SK-N-MC (cell line): ENCODE data around the gene TMEM123.

Experiments
- DNase-seq: peaks from one replicate; pipeline ENCODE4 v3.0.0-alpha.2; 2011; ENCODE audit warnings: low read depth, low spot score
- H3K27ac ChIP-seq: fragments of 200-600 bp; sonication (generic); 2 replicates; pipeline ENCODE4 v1.5.1; 2016; ENCODE audit warnings: mixed run types
- H3K36me3 ChIP-seq: fragments of 200-600 bp; sonication (generic); 2 replicates; pipeline ENCODE4 v1.6.1; 2017; ENCODE audit warnings: antibody characterized with exemption, low read length, mixed read lengths; ENCODE audit not compliant: insufficient read depth
- H3K4me3 ChIP-seq: fragments of 200-600 bp; sonication (generic); 2 replicates; pipeline ENCODE4 v1.5.1; 2016
- H3K9ac ChIP-seq: fragments of 200-600 bp; sonication (generic); 2 replicates; pipeline ENCODE4 v1.8.0; 2017; ENCODE audit warnings: mixed run types, mixed read lengths; ENCODE audit not compliant: insufficient read length
- H3K9me3 ChIP-seq: fragments of 200-600 bp; sonication (generic); 2 replicates; pipeline ENCODE4 v1.6.1; 2017; ENCODE audit warnings: low read depth, mild to moderate bottlenecking, antibody characterized with exemption, low read length, moderate library complexity, mixed read lengths
- EZH2 ChIP-seq: fragments of 200-600 bp; sonication (generic); IDR thresholded peaks from one replicate; pipeline ENCODE4 v1.6.1; 2017; ENCODE audit warnings: antibody characterized with exemption
- FOXP2 ChIP-seq: optimal IDR thresholded peaks from 2 replicates; pipeline ENCODE3; 2011; ENCODE audit warnings: mild to moderate bottlenecking, moderate library complexity; ENCODE audit not compliant: insufficient read depth; ENCODE audit errors: extremely low read length, control extremely low read depth
- POLR2AphosphoS5 ChIP-seq: IDR thresholded peaks from 2 replicates; pipeline ENCODE4 v1.6.1; 2012; ENCODE audit warnings: mild to moderate bottlenecking, low read depth, low read length, borderline replicate concordance

TMEM123 gene

DNA sequence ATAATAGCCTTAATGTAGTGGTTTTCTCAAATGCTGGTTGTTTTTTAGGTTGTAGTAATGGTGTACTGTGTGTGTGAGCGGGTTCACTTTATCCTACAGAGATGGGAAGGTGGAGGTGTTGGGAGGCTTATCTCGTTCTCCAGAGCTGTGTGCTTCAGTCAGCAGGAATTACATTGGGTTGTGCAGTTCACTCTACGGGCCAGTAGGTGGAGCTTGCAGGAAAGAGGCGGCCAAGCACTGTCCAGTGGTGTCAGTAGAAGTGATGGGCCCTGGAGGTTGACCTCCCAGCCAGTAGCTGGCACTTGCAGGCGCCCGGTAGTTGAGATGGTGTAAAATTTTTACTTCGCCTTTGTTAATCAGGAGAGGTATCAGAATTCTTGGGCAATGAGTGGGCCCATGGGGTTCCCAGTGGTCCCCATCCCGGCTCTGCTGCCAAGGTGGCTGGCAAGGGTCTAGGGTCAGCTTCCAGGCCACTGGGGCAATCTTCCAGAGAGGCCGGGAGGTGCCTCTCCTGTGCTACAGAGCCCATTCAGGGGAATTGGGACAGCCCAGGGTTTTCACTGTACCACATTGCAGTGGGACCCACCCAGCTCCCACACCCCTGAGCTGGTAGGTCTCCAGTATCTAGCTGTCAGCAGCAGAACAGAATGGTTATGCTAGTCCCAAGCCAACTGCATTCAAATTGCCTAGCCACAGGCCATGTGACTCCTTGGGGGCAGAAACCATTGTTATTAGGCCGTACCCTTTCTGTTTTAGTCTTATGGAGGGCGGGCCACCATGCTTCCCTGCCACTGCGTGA is 61.7 kb downstream of the TMEM123 start:
- Histone ChIP-seq H3K27ac (no peak overlapping the region), H3K36me3 (peaks cover 31% of the 10 kb centered on the region), H3K4me3 (no peak overlapping the region), H3K9me3 (no peaks in the 10 kb centered on the region), H3K9ac (no peak overlapping the region)
- DNase-seq, result no peak
- no peak for TF ChIP-seq EZH2
- no peak for TF ChIP-seq FOXP2
- TF ChIP-seq POLR2AphosphoS5, result no peak

DNA sequence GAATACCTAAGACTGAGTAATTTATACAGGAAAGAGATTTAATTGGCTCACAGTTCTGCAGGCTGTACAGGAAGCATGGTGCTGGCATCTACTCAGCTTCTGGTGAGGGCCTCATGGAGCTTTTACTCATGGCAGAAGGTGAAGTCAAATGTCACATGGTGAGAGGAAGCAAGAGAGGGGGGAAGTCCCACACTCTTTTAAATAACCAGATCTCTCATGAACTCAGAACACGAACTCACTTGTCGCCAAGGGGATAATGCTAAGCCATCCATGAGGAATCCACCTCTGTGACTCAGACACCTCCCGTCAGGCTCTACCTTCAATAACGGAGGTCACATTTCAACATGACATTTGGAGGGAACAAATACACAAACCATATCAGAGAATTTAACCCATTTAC is 63.3 kb downstream of the TMEM123 start:
- Histone ChIP-seq H3K9ac (no peak overlapping the region), H3K9me3 (no peaks in the 10 kb centered on the region), H3K27ac (no peak overlapping the region), H3K4me3 (no peak overlapping the region), H3K36me3 (peaks cover 22% of the 10 kb centered on the region)
- DNase-seq, result no peak
- TF ChIP-seq FOXP2, result no peak
- TF ChIP-seq EZH2, result no peak

DNA sequence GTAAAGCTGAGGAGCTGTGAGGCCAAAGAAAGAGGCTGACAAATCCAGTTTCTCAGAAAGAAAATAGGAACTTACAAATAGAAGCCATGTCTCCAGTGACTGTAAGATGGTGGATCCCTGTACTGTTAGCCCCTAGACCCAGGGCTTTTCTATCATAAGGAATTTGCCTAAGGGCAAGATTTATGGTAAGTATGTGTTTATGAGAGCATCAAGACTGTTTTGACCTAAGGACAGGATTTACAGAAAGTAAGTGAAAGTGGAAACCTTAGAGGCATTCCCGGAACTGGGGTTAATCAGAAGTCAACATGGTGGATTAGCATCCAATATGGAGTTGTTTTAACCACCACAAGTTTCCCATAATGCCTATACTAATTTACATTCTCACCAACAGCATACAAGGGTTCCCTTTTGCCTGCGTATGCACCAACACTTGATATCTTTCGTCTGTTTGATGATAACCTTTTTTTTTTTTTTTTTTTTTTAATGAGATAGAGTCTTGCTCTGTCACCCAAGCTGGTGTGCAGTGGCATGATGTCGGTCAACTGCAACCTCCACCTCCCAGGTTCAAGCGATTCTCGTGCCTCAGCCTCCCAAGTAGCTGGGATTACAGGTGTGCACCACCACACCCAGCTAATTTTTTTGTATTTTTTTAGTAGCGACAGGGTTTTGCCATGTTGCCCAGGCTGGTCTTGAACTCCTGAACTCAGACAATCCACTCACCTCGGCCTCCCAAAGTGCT is 65.4 kb downstream of the TMEM123 start:
- DNase-seq, result no peak
- no peak overlapping the region for H3K27ac ChIP-seq
- no peak overlapping the region for H3K9ac ChIP-seq
- H3K4me3 ChIP-seq, result no peak overlapping the region
- H3K36me3 ChIP-seq, result peaks cover 18% of the 10 kb centered on the region
- no peak for TF ChIP-seq EZH2
- TF ChIP-seq FOXP2, result no peak
- TF ChIP-seq POLR2AphosphoS5, result no peak
- H3K9me3 ChIP-seq, result no peaks in the 10 kb centered on the region

DNA sequence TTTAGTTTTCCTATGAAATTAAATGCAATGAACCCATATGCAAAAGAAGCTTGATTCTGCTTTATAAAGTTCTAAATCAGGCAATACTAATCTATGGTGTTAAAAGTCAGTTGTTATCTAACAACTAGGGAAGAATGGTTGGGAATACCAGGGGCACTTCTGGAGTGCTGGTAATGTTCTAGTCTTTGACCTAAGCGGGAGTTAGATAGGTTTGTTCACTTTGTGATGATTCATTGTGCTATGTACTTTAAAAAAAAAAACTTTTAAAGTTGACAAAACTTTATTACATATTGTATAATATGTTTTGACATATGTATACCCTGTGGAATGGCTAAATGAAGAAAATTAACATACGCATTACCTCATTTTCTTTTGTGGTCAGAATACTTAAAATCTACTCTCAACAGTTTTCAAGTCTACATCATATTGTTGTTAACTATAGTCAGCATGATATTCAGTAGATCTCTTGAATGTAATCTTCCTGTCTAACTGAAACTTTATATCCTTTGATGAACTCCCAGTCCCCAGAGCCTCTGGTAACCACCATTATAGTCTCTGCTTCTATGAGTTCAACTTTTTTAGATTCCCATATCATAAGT is 66.3 kb downstream of the TMEM123 start:
- no peak for TF ChIP-seq EZH2
- H3K27ac ChIP-seq, result no peak overlapping the region
- DNase-seq, result no peak
- no peak overlapping the region for H3K4me3 ChIP-seq
- H3K9ac ChIP-seq, result no peak overlapping the region
- H3K36me3 ChIP-seq, result peaks cover 18% of the 10 kb centered on the region
- no peaks in the 10 kb centered on the region for H3K9me3 ChIP-seq

DNA sequence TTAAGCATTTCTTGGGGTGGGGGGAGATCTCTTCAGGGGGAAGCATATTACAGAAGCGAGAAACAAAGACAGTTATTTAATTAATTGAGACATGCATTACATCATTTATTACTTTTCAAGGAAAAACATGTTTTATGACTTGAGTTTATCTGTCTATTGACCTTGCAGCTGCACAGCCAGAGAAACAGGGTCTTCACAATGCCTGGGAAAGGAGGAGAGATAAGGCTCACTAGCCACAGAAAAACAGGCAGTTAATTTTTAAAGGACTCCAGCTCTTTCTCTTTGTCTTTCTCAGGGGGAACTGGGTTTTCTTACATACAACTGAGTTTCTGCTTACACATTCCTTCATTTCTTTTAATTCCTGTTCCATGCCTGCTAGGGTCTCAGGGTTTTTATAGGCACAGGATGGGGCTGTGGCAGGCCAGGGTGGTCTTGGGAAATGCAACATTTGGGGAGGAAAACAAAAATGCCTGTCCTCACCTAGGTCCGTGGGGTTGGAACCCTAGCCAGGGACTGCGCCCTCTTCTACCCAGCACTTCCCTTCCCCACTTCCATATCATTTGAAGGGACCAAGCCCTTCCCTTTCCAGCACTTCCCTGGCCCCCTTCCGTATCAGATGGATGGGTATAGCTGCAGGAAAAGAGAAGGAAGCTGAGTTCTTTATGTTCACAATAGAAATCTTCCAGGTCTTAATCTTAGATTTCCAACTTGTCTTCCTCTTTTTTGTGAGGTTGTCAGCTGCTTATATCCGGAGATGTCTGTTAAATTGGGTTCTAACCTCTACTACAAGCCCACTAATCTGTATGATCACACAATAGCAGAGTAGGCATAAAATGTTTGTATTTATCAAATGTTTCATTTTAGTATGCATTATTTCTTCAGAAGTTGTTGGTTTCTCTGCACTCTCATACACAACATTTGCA is 67.2 kb downstream of the TMEM123 start:
- H3K27ac ChIP-seq, result no peak overlapping the region
- H3K36me3 ChIP-seq, result peaks cover 18% of the 10 kb centered on the region
- no peak overlapping the region for H3K4me3 ChIP-seq
- H3K9ac ChIP-seq, result no peak overlapping the region
- TF ChIP-seq EZH2, result no peak
- TF ChIP-seq POLR2AphosphoS5, result no peak
- TF ChIP-seq FOXP2, result no peak
- no peak for DNase-seq
- H3K9me3 ChIP-seq, result no peaks in the 10 kb centered on the region

DNA sequence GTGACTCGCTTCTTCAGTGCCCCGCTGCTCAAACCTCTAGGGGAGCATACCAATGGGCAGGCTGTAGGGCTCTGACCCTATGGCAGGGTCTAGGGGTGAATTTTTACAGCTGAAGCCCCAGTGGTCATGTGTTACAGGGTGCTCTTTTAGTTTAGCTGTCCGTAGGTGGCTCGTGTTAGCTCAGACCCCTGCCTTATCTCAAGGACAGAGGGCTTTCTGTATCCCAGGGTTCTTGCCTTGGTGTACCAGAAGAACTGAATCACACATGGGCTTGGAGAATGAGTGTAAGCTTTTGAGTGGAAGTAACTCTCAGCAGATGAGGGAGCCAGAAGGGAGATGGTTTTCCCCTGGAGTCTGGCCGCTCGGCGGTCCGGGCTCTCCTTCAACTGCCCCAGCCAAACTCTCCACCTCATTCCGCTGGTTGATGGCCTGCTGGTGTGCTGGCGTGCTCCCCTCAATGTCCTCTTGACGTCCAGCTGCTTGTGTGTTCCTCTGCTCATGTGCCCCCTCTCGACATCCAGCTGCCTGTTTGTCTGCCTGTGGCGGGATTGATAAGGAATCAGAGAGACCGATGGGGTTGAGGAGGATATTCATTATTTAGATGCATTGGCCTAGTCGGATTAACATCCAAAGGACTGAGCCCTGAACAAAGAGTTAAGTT is 68.0 kb downstream of the TMEM123 start:
- Histone ChIP-seq H3K27ac (no peak overlapping the region), H3K9me3 (no peaks in the 10 kb centered on the region), H3K4me3 (no peak overlapping the region), H3K36me3 (peaks cover 22% of the 10 kb centered on the region), H3K9ac (no peak overlapping the region)
- no peak for DNase-seq
- TF ChIP-seq EZH2, result no peak
- no peak for TF ChIP-seq POLR2AphosphoS5
- no peak for TF ChIP-seq FOXP2

DNA sequence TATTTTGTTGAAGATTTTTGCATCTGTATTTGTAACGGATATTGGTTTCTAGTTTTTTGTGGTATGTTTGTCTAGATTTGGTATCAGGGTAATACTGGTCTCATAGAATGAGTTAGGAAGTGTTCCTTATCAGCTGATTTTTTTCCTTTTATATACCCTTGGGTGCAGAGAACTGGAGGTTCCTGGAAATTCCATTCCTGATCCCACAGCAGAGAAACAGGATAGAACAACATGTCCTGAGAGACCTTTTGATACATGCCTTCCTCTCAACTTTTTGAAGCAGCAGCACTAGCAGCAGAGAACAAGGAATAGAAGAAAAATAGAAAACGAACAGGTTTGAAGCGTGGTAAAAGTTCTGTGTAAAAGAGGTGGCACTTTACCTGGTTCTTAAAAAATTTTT is 68.7 kb downstream of the TMEM123 start:
- no peaks in the 10 kb centered on the region for H3K9me3 ChIP-seq
- H3K36me3 ChIP-seq, result peaks cover 19% of the 10 kb centered on the region
- H3K9ac ChIP-seq, result no peak overlapping the region
- H3K4me3 ChIP-seq, result no peak overlapping the region
- H3K27ac ChIP-seq, result no peak overlapping the region
- TF ChIP-seq FOXP2 (no peak), EZH2 (no peak), POLR2AphosphoS5 (no peak)
- DNase-seq, result no peak
